Uterus (tissue), 4 donors: ENCODE data around the gene ERG. TPM values are rescaled to one million over a fixed set of nuclear protein-coding genes. Genes with fewer than 3 reads are reported as not detected.

Experiments
- DNase-seq, 2 donors: peaks; one replicate each; pipeline ENCODE4 v3.0.0-alpha.2; 2019 to 2020
- H3K27ac ChIP-seq, 2 donors: fragments of 200-600 bp; sonication (generic); 1 replicate in 1 of 2; 2 replicates in 1 of 2; pipeline ENCODE4 v1.5.1; 2016 to 2018
- H3K27me3 ChIP-seq, 2 donors: fragments of 200-600 bp; sonication (generic); one replicate each; pipeline ENCODE4 v1.5.1; 2018 to 2019; ENCODE audit warnings: control low read depth in 1 of 2
- H3K36me3 ChIP-seq, 2 donors: fragments of 200-600 bp; sonication (generic); one replicate each; pipeline ENCODE4 v1.5.1; 2019; ENCODE audit warnings: control low read depth in 1 of 2
- H3K4me1 ChIP-seq, 2 donors: fragments of 200-600 bp; sonication (generic); one replicate each; pipeline ENCODE4 v1.5.1; 2018 to 2019; ENCODE audit warnings: control low read depth in 1 of 2
- H3K4me3 ChIP-seq, 2 donors: fragments of 200-600 bp; sonication (generic); 1 replicate in 1 of 2; 2 replicates in 1 of 2; pipeline ENCODE4 v1.5.1; 2018 to 2019; ENCODE audit warnings: mild to moderate bottlenecking in 1 of 2
- H3K9me3 ChIP-seq, 2 donors: fragments of 200-600 bp; sonication (generic); one replicate each; pipeline ENCODE4 v1.5.1; 2019; ENCODE audit warnings: control low read depth in 1 of 2
- CTCF ChIP-seq, 4 experiments: fragments of 200-600 bp in 2 of 4; fragments of 450-650 bp in 2 of 4; sonication (generic) in 2 of 4; IDR thresholded peaks; one replicate each; pipeline ENCODE4 v1.5.1; 2016 to 2019; ENCODE audit warnings: antibody characterized with exemption in 4 of 4, mild to moderate bottlenecking in 2 of 4, moderate library complexity in 1 of 4
- POLR2A ChIP-seq, 2 donors: fragments of 450-650 bp; IDR thresholded peaks; one replicate each; pipeline ENCODE4 v1.6.1; 2016; ENCODE audit warnings: antibody characterized with exemption in 2 of 2, mild to moderate bottlenecking in 1 of 2, moderate library complexity in 1 of 2
- intact Hi-C: fragments of 100-400 bp; cut with DNase I; formaldehyde crosslinking; loops from one replicate; pipeline ENCODE4 v1.15.1; 2023; ENCODE audit warnings: low total_unique reads
- total RNA-seq, 4 donors: library from RNA; depleted of rRNA in 3 of 4; stranded (reverse); fragments of >200 nt in 3 of 4; gene quantifications; one replicate each; pipeline versions ENCODE4 v1.1.0 to v1.2.4, GENCODE V29; 2014 to 2023
- donor health status: DM: yes; HTN: yes; CAD: no.

The ERG gene
- total RNA-seq, 4 donors from 2014 or later, result 10.4 to 78.6 (median 31.1) TPM

DNA sequence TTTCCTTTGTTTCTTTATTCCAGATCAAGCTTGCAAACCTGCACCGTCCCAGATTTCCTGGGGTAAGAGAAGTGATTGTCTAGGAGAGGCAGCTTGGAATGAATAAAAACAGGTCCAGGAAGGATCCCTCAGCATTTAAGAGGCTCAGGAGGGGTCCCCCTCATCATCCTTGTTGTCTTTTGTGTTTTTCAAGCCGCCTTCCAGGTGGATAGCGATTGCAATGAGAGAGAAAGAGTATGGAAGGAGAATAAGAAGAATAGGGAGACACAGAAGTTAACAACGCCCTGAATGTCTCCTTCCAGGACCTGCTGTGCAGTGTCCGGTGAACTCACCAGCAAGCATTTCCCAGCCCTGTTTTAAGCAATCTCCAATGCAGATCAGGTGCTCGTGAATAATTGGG lies 8.5 kb downstream of the ERG start:
- Histone ChIP-seq H3K36me3 (no peaks in the 10 kb centered on the region), H3K4me3 (no peak overlapping the region), H3K9me3 (no peaks in the 10 kb centered on the region), H3K4me1 (no peaks in the 10 kb centered on the region), H3K27me3 (no peaks in the 10 kb centered on the region), H3K27ac (peak overlapping the region in 1 of 2 donors; percentile 89)
- no peak for DNase-seq
- no peak for TF ChIP-seq POLR2A (IDR thresholded peaks at IDR 0.05)
- TF ChIP-seq CTCF (IDR thresholded peaks at IDR 0.05), result no peak
- intact Hi-C loops, result no loop called here

DNA sequence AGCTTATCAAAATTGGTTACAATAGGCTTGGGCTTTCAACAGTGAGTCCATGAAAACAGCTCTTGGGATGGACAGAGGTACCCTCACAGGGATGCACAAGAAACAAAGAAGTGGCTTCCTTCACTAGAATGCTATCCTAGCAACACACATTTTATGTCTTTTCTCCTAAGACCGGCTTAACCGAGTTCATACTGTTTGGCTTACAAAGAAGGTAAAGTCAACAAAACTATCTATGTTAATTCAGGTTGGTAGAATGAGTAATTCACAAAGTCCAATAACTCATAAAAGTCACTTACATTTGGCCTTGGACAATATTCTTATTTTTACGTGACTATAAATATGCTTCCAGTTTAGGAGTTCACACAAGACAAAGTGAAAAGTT lies 9.0 kb downstream of the ERG start:
- Histone ChIP-seq H3K27me3 (no peaks in the 10 kb centered on the region), H3K4me1 (no peaks in the 10 kb centered on the region), H3K36me3 (no peaks in the 10 kb centered on the region), H3K27ac (peak overlapping the region in 1 of 2 donors; percentile 89), H3K9me3 (no peaks in the 10 kb centered on the region), H3K4me3 (no peak overlapping the region)
- no peak for DNase-seq
- TF ChIP-seq POLR2A (IDR thresholded peaks at IDR 0.05) (no peak), CTCF (IDR thresholded peaks at IDR 0.05) (no peak)
- intact Hi-C loops, result no loop called here

- peak overlapping the region in 1 of 2 donors; percentile 89 for H3K27ac ChIP-seq
- no peaks in the 10 kb centered on the region for H3K4me1 ChIP-seq
- no peak for TF ChIP-seq POLR2A (IDR thresholded peaks at IDR 0.05)
- no peak for TF ChIP-seq CTCF (IDR thresholded peaks at IDR 0.05)
- no peaks in the 10 kb centered on the region for H3K9me3 ChIP-seq
- intact Hi-C loops, result no loop called here
- H3K27me3 ChIP-seq, result no peaks in the 10 kb centered on the region
- H3K36me3 ChIP-seq, result no peaks in the 10 kb centered on the region
- no peak overlapping the region for H3K4me3 ChIP-seq
- no peak for DNase-seq
These were observed 9.5 kb downstream of the ERG start for GRCh38 chr21:38488640-38489270.

- H3K9me3 ChIP-seq, result no peaks in the 10 kb centered on the region
- H3K4me3 ChIP-seq, result no peak overlapping the region
- TF ChIP-seq POLR2A (IDR thresholded peaks at IDR 0.05), result no peak
- intact Hi-C loops, result no loop called here
- no peak for DNase-seq
- H3K27ac ChIP-seq, result peak overlapping the region in 1 of 2 donors; percentile 89
- no peaks in the 10 kb centered on the region for H3K36me3 ChIP-seq
- no peaks in the 10 kb centered on the region for H3K4me1 ChIP-seq
- H3K27me3 ChIP-seq, result no peaks in the 10 kb centered on the region
These were observed 10.2 kb downstream of the ERG start for GRCh38 chr21:38487901-38488639.

GRCh38 chr21:38486706-38487105 lies 11.6 kb downstream of the ERG start:
- no peak for DNase-seq
- Histone ChIP-seq H3K27me3 (no peaks in the 10 kb centered on the region), H3K4me3 (no peak overlapping the region), H3K27ac (peak overlapping the region in 1 of 2 donors; percentile 27), H3K36me3 (no peaks in the 10 kb centered on the region), H3K9me3 (no peaks in the 10 kb centered on the region), H3K4me1 (no peaks in the 10 kb centered on the region)
- TF ChIP-seq CTCF (IDR thresholded peaks at IDR 0.05), result no peak
- intact Hi-C loops, result no loop called here
